HepG2 (cell line): ENCODE measurements around the gene PIGZ. TPM values are rescaled to one million over a fixed set of nuclear protein-coding genes. Genes with fewer than 3 reads are reported as not detected.

Experiments used
- ATAC-seq: fragments of 200-7000 bp; cut with Tn5 transposase; 3 replicates; pipeline ENCODE4 v1.9.1; 2020; ENCODE audit warnings: mild to moderate bottlenecking, moderate library complexity
- BruUV-seq: library from RNA; stranded (reverse); fragments of 400-500 nt; replicated peaks from 2 replicates; lab custom pipeline; 2021; lab: Mats Ljungman, UMichigan
- CTCF ChIA-PET: fragments of 300-600 bp; formaldehyde crosslinking; extraction: SDS; loops from one replicate; lab custom pipeline; 2021; ENCODE audit warnings: low total read pairs, inconsistent platforms, low intra/inter-chr PET ratio; lab: Yijun Ruan, JAX
- POLR2A ChIA-PET: fragments of 350-600 bp; sonication (Branson Sonifier 250); formaldehyde crosslinking; loops from one replicate; lab custom pipeline; 2020; ENCODE audit warnings: antibody characterized with exemption, inconsistent platforms; lab: Yijun Ruan, JAX
- DNase-seq: peaks from one replicate; pipeline ENCODE4 v3.0.0-alpha.2; 2015; ENCODE audit warnings: low spot score
- FAIRE-seq: peaks from 3 replicates; lab custom pipeline; 2011; peaks lifted over from hg19 to GRCh38; lab: Jason Lieb, UNC
- H2AFZ ChIP-seq: one replicate; pipeline ENCODE4 v1.6.1; 2011; ENCODE audit warnings: low read length, inconsistent platforms
- H3K27ac ChIP-seq: fragments of 300-600 bp; 3 replicates; pipeline ENCODE4 v1.8.0; 2011; ENCODE audit warnings: mixed run types, mild to moderate bottlenecking, mixed read lengths, low read length, inconsistent platforms; ENCODE audit not compliant: insufficient read depth; ENCODE audit errors: extremely low read length
- H3K27me3 ChIP-seq, 2 experiments: fragments of 200-600 bp in 1 of 2; 2 replicates in 1 of 2; 3 replicates in 1 of 2; pipeline versions ENCODE4 v1.6.0 to v1.8.0; 2011; ENCODE audit warnings: low read length in 2 of 2, mild to moderate bottlenecking in 2 of 2, moderate library complexity in 2 of 2, inconsistent platforms in 1 of 2; ENCODE audit not compliant: insufficient read depth in 2 of 2, control insufficient read depth in 1 of 2
- H3K36me3 ChIP-seq, 2 experiments: fragments of 200-600 bp in 1 of 2; replicated peaks in 1 of 2; 2 replicates in 1 of 2; 3 replicates in 1 of 2; pipeline versions ENCODE4 v1.5.1 to v1.8.0; 2011; ENCODE audit warnings: low read length in 2 of 2, inconsistent platforms in 1 of 2; ENCODE audit not compliant: insufficient read depth in 2 of 2, control insufficient read depth in 1 of 2
- H3K4me1 ChIP-seq: 2 replicates; pipeline ENCODE4 v1.5.1; 2012; ENCODE audit warnings: low read length, inconsistent platforms; ENCODE audit not compliant: insufficient read depth
- H3K4me2 ChIP-seq: 2 replicates; pipeline ENCODE4 v1.6.0; 2011; ENCODE audit warnings: low read depth, low read length, inconsistent platforms
- H3K4me3 ChIP-seq, 3 experiments: fragments of 200-600 bp in 1 of 3; sonication (generic), shearing (Covaris generic) in 1 of 3; replicated peaks in 1 of 3; 2 replicates each; pipeline ENCODE4 v1.5.1; 2011 to 2016; ENCODE audit warnings: low read length in 3 of 3, inconsistent platforms in 2 of 3, low read depth in 2 of 3, mild to moderate bottlenecking in 2 of 3, control low read depth in 1 of 3, mixed read lengths in 1 of 3; ENCODE audit not compliant: insufficient read depth in 1 of 3
- H3K79me2 ChIP-seq: one replicate; pipeline ENCODE4 v1.6.1; 2011; ENCODE audit warnings: low read length, inconsistent platforms; ENCODE audit not compliant: insufficient read depth
- H3K9ac ChIP-seq: 2 replicates; pipeline ENCODE4 v1.6.0; 2011; ENCODE audit warnings: mild to moderate bottlenecking, low read depth, low read length, inconsistent platforms; ENCODE audit not compliant: insufficient read depth
- H3K9me3 ChIP-seq: 2 replicates; pipeline ENCODE4 v1.5.1; 2012; ENCODE audit warnings: mild to moderate bottlenecking, low read length
- H4K20me1 ChIP-seq: 2 replicates; pipeline ENCODE4 v1.6.0; 2011; ENCODE audit warnings: inconsistent platforms, mild to moderate bottlenecking, low read length, moderate library complexity; ENCODE audit not compliant: insufficient read depth
- CTCF ChIP-seq: sonication (generic); formaldehyde crosslinking; IDR thresholded peaks from 2 replicates; pipeline ENCODE4 v1.5.0; 2020; ENCODE audit warnings: mild to moderate bottlenecking, missing genetic modification reagents, moderate library complexity
- EHMT2 ChIP-seq: fragments of 200-600 bp; sonication (generic); IDR thresholded peaks from 2 replicates; pipeline ENCODE4 v1.7.0; 2017; ENCODE audit warnings: antibody characterized with exemption, low read depth, low read length, borderline replicate concordance
- MATR3 ChIP-seq: sonication (generic); formaldehyde crosslinking; IDR thresholded peaks from 2 replicates; pipeline ENCODE4 v1.4.0; 2020; ENCODE audit warnings: missing genetic modification reagents
- MYC ChIP-seq: sonication (generic); formaldehyde crosslinking; IDR thresholded peaks from 2 replicates; pipeline ENCODE4 v1.9.0; 2021; ENCODE audit warnings: missing genetic modification reagents, borderline replicate concordance
- PHF20 ChIP-seq: sonication (generic); formaldehyde crosslinking; IDR thresholded peaks from 2 replicates; pipeline ENCODE4 v1.5.0; 2020; ENCODE audit warnings: mild to moderate bottlenecking, missing genetic modification reagents
- SP1 ChIP-seq, 2 experiments: fragments of 450-650 bp in 1 of 2; sonication (generic) in 1 of 2; formaldehyde crosslinking in 1 of 2; IDR thresholded peaks; 2 replicates each; pipeline versions ENCODE4 v1.4.0 to v1.6.1; 2016 to 2020; ENCODE audit warnings: missing genetic modification reagents in 1 of 2
- ZNF451 ChIP-seq: sonication (generic); formaldehyde crosslinking; IDR thresholded peaks from 2 replicates; pipeline ENCODE4 v1.5.0; 2020; ENCODE audit warnings: mild to moderate bottlenecking, missing genetic modification reagents
- ZNF512B ChIP-seq: sonication (generic); formaldehyde crosslinking; IDR thresholded peaks from 2 replicates; pipeline ENCODE4 v1.5.1; 2020; ENCODE audit warnings: missing genetic modification reagents, mild to moderate bottlenecking, borderline replicate concordance
- ZNF569 ChIP-seq: sonication (generic); formaldehyde crosslinking; IDR thresholded peaks from 2 replicates; pipeline ENCODE4 v1.5.0; 2020; ENCODE audit warnings: mild to moderate bottlenecking, missing genetic modification reagents, moderate library complexity, borderline replicate concordance
- ZNF577 ChIP-seq: sonication (generic); formaldehyde crosslinking; IDR thresholded peaks from 2 replicates; pipeline ENCODE4 v1.4.0; 2020; ENCODE audit warnings: mild to moderate bottlenecking, low read depth, missing genetic modification reagents, borderline replicate concordance
- WGBS: methylation state at CpG from one replicate; pipeline ENCODE4 v1.1.6; 2017; ENCODE audit warnings: low lambda C conversion rate; 5-methylcytosine and 5-hydroxymethylcytosine counted together
- in situ Hi-C: cut with HindIII; loops from 2 replicates; pipeline ENCODE4 v1.10.0; 2017; ENCODE audit warnings: low pct_unique_long_range_greater_than_20kb; ENCODE audit not compliant: extremely low pct_ligation_motif_present
- intact Hi-C: fragments of 100-400 bp; cut with micrococcal nuclease; formaldehyde crosslinking; loops from one replicate; pipeline ENCODE4 v1.10.0; 2022; ENCODE audit not compliant: unreplicated experiment
- polyA plus RNA-seq, 8 experiments: library from polyadenylated mRNA; depleted of rRNA in 3 of 8; stranded (reverse) in 7 of 8; unstranded in 1 of 8; fragments of >200 nt; fragmentation: Illumina TruSeq in 4 of 8; extraction: Trizol in 4 of 8; gene quantifications; 2 replicates each; pipeline versions ENCODE4 v1.2.1 to v1.2.3, GENCODE V29; 2011 to 2016; ENCODE audit warnings: low read depth in 4 of 8, missing spikeins in 1 of 8, mixed read lengths in 1 of 8; ENCODE audit not compliant: insufficient read depth in 1 of 8
- total RNA-seq, 5 experiments: library from RNA; depleted of rRNA; stranded (reverse); fragments of >200 nt; fragmentation: Illumina TruSeq; extraction: Trizol; gene quantifications; 2 replicates each; pipeline ENCODE4 v1.2.3, GENCODE V29; 2016; ENCODE audit warnings: low read depth in 1 of 5
- TF ChIP-seq, protein P1 (sequence below): sonication (generic); formaldehyde crosslinking; conservative IDR thresholded peaks from 2 replicates; pipeline ENCODE4 v1.8.0; 2022; ENCODE audit warnings: missing genetic modification reagents

Gene PIGZ
- total and polyA plus RNA-seq, 2 of the 13 experiments (the other 11 are each of a cell fraction or from before 2014, with no cell fraction given) = 4.7 to 60.5 TPM

DNA sequence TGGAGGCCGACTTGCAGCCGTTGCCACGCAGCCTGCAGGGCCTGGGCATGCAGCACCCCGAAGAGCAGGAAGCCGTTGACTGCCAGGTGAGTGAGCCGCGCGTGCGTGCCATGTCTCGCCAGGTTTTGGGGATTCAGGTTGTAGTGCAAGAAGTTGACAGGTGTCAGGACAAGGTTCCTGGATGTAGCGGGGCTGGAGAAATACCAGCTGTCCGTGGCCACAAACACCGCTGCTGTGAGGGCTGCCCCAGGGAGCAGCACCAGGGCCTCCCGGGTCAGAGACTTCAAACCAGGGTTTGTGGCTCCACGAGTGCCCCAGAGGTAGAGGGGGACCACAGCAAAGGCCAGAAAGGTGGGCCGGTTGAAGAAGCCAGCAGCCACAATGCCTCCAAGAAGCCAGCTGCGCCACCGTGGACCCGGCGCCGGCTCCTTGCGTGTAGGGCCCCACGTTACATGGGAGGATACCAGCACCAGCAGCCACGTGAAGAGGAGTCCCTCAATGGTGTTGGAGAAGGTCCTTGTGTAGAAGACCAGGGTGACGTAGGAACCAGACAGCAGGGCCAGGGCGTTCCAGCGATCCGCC is 20.7 kb downstream of the PIGZ start (continued):
- TF ChIP-seq, protein P1, sequence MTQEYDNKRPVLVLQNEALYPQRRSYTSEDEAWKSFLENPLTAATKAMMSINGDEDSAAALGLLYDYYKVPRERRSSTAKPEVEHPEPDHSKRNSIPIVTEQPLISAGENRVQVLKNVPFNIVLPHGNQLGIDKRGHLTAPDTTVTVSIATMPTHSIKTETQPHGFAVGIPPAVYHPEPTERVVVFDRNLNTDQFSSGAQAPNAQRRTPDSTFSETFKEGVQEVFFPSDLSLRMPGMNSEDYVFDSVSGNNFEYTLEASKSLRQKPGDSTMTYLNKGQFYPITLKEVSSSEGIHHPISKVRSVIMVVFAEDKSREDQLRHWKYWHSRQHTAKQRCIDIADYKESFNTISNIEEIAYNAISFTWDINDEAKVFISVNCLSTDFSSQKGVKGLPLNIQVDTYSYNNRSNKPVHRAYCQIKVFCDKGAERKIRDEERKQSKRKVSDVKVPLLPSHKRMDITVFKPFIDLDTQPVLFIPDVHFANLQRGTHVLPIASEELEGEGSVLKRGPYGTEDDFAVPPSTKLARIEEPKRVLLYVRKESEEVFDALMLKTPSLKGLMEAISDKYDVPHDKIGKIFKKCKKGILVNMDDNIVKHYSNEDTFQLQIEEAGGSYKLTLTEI (CRISPR knock-in tag) = no peak
- TF ChIP-seq ZNF577 (CRISPR knock-in tag) = no peak

DNA sequence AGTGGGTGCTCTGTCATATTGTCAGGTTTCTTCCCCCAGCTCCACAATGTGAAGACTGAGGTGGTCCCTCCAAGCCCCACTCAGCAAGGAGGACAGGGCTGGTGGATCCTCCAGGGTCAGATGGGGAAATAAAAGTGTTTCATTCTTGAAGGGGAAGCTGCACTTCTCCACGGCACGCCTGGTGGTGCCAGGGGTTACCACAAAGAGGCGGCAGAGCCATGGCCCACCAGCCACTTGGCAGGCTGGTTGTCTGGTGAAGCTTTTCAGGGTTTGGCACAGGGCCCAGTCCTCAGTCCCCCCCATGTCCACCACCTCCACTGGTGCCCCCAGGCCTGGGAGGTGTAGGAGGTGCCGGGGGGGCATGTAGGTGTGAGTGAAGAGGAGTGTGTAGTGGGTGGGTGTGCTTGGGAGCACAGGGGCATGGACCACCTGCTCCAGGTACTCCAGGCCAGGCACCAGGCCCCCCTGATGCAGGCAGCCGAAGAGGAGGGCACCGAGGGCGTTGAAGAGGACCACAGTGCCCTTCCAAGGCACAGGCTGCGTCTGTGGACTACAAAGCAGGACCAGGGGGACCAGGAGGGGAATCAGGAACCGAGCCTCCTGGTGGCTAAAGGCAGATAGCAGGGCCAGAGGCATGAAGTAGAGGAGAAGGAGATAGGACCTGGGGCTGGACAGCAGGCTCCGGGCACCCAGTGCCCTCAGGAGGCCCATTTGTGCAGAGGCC is 21.3 kb downstream of the PIGZ start:
- WGBS = 88% methylated on average over 9 of the region's 10 CpGs
- no peak overlapping the region for H3K9ac ChIP-seq
- peaks cover 91% of the 10 kb centered on the region for H3K4me1 ChIP-seq
- DNase-seq = no peak
- no peak overlapping the region for H2AFZ ChIP-seq
- H4K20me1 ChIP-seq = no peaks in the 10 kb centered on the region; the same call in 1 of the 2 replicates
- H3K27ac ChIP-seq = no peak overlapping the region
- H3K4me3 ChIP-seq = no peak overlapping the region
- peaks cover 0 to 3% of the 10 kb centered on the region in 2 experiments; a peak in 2 of 5 replicates for H3K27me3 ChIP-seq
- FAIRE-seq = no peak
- in situ Hi-C loops (no loop called here), intact Hi-C loops (loop anchor here (2.0 kb wide), 1 partner anchor 108 kb away; no protein-coding TSS in a partner anchor)
- no TSS peak for BruUV-seq
- no peak overlapping the region for H3K4me2 ChIP-seq
- peaks cover 0 to 3% of the 10 kb centered on the region in 2 experiments; a peak in 1 of 5 replicates for H3K36me3 ChIP-seq
- no peaks in the 10 kb centered on the region for H3K9me3 ChIP-seq
- ChIA-PET POLR2A (interaction anchor here (1.2 kb wide), 1 partner anchor 80 kb away, joined by 5 read pairs; the partner anchor contains the start of gene SENP5), CTCF (no interaction called here)
- H3K79me2 ChIP-seq = peaks cover 21% of the 10 kb centered on the region
- peak; percentile 73 for ATAC-seq
- TF ChIP-seq MATR3 (CRISPR knock-in tag) = no peak
- TF ChIP-seq SP1 (IDR thresholded peaks at IDR 0.05) = no peak
- TF ChIP-seq SP1 (CRISPR knock-in tag; IDR thresholded peaks at IDR 0.05) = no peak
- TF ChIP-seq MYC (CRISPR knock-in tag) = no peak
- TF ChIP-seq ZNF451 = 0 out of 2 replicates have a peak, but pooled peaks have one; percentile 7
- no peak for TF ChIP-seq ZNF512B
- TF ChIP-seq EHMT2 = no peak
- 0 out of 2 replicates have a peak, but pooled peaks have one; percentile 18 for TF ChIP-seq PHF20 (CRISPR knock-in tag)
- TF ChIP-seq CTCF = peak; percentile 41
- TF ChIP-seq ZNF569 = no peak
